ENCODE data around the gene MID1.

DNA sequence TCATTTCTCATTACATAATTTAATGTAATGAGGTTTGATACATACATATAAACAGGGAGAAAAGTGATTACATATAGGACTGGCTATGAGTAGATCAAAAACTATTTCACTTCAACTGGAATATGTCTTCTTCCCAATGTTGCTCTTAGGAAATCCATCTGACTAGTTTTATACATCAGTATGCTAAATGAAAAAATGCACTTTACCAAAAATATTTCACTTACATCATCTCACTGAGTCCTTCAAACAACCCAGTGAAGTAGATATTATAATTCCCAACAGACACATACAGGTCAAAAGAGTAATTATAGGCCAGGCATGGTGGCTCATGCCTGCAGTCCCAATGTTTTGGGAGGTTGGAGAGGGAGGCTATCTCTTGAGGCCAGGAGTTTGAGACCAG is 215.9 kb downstream of the MID1 start:
- no peak for TF ChIP-seq CTCF (IDR thresholded peaks at IDR 0.05; ENCODE audit: borderline replicate concordance, extremely low read depth, low read length, poor library complexity, severe bottlenecking)
- no peak for TF ChIP-seq EZH2 (IDR thresholded peaks at IDR 0.05; ENCODE audit: borderline replicate concordance, low read depth, low read length, severe bottlenecking)
